HG03558 (cell line): ENCODE measurements around the gene THTPA.

ENCODE experiments used
- ATAC-seq: cut with Tn5 transposase; IDR thresholded peaks from one replicate; pipeline ENCODE4 v1.9.1; 2021; ENCODE audit warnings: moderate number of reproducible peaks; ENCODE audit not compliant: unreplicated experiment; ENCODE audit errors: extremely low read depth

The THTPA gene

GRCh38 chr14:23566112-23566777, 10.2 kb downstream of the THTPA start:
- no peak for ATAC-seq

DNA sequence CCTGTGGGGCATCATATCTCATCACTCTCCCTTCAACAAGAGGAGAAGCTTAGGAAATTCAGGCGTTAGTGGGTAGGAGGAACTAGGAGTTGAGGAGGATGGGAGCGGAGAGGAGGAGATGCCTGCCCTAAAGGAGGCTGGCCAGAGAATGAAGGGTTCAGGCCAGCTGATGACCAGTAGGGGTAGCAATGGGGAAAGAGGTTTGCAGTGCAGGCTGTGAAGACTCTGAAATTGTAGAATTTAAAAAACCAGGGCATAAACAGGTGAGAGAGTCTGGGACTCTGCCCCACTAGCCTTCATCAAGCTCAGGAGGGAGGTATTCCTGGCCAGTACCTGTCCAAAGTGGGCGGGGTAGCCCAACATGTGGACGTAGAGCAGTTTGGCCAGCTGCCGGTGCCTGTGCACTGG, 10.7 kb downstream of the THTPA start:
- no peak for ATAC-seq

GRCh38 chr14:23567186-23568020, 11.3 kb downstream of the THTPA start, which contains the start of gene AP1G2:
AP1G2 (minus strand) TSS chr14:23567791; CDS start chr14:23567314, 477 bp downstream.
- peak; percentile 79 for ATAC-seq

- ATAC-seq, result no peak
Observed at GRCh38 chr14:23568021-23568599, 12.0 kb downstream of the THTPA start.

GRCh38 chr14:23568600-23569331, 12.7 kb downstream of the THTPA start:
- no peak for ATAC-seq

DNA sequence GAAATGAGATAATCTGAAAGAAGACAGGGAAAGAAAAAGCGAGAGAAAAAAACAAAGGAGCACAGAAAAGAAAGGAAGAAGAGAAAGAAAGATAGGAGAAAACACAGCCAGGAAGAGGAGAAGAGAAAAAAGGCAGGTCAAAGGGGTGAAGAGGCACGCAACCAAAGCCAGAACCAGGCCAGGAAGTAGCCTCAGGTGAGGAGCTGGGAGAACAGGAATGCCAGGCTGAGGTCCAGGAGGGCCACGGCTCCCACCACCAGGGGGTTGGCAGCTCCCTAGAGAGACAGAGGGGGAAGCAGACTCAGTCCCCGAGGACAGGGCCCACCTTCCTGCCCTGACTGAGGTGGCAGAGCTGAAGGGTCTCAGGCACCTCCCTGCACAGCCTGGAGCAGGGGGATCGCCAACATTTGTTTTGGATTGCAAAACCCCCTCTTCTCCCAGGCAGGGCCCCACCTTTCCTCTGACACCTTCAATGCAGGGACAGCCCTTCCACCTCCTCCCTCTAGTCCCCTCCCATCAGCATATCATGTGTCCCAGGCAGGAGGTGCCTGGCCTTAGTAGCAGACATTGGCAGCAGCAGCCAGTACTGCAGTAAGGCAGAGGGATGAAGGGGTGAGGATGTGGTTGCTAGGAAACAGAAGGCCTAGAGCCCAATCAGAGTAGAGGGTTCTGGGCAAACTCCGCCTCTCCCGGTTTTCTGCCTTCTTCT, 13.5 kb downstream of the THTPA start:
- ATAC-seq, result no peak

DNA sequence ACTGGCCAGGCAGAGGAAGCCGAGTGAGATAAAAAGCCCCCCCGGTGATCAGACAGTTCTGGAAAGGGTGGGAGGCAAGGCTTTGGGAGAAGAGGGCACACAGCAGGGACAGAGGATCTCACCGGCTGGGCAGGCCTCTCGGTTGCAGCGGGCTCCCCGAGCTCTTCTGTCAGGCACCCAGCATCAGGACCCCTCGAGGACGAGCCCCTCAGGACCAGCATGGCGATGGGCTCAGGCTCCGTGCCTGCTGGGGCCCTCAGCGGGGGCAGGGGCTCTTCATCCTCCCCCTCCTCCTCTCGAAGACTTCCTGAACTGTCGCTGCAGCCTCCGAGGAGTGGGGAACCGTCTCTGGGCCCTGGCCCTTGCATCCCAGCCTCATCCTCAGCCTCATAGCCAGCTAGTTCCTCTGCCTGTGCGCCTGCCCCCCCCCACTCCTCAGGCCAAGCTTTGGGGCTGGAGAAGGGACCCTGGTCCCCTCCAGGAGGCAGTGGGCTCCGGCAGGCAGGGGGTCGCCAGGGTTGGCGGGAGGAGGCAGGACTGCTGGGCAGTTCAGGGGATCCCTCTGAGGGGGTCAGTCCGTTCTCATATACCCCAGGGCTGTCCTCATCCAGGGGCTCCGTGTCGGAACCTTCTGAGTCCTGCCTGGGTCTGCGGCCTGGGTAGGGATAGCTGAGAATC, 14.9 kb downstream of the THTPA start:
- no peak for ATAC-seq

DNA sequence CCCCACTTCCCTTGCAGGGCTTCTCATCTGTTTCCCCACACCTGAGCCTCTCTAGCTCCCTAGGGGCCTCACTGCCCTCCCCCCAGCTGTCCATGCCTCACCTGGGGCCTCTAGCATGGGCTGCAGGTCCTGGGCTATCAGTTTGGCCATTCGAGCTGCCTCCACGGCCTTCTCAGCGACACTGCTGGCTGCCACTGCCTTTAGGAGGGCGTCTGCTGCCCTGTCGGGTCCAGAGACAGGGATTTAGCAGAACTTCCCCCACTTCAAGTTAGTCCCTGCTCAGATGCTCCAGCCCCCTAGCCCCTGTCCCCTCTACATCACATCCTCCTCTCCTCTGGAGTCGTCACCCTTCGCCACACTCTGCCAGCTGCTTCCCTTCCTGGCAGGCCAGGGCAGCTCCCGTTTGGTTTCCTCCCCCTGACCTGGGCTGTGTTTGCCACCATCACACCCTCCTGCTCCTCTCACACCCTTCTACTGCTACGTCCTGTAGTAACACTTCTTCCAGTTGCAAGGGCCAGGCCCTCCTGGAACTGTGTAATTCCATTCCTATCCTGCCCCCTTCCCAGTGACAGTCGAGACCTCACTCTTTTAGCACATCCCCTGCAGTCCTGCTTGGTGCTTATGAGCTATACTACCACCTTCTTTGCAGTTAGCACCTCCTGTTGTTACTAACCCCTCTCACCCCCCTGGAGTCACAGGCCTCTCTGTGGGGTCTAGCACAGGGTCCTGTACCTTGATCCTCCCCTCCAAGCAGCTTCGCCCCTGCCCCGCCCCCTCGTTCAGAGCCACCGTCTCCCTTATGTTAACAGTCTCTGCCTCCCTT, 15.8 kb downstream of the THTPA start:
- ATAC-seq, result no peak

GRCh38 chr14:23572524-23572828, 16.4 kb downstream of the THTPA start:
- no peak for ATAC-seq

DNA sequence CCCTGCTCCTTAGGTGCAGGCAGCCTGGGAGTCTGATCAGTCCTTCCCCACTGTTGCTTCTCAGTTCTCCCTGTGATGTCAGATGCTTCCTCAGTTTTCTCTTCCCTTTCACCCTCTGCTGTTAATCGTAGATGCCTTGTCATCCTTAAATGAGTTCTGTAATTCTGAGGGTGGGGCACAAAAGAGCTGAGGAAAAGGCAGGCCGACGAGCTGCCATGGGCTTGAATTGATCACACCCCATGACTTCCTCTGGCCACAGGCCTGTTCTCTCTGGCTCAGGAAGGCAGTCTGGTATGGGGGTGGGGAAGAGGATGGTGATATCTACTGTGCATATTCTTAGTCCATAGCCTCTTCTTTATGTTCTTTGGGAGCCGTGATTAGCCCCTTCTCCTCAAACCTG, 16.8 kb downstream of the THTPA start:
- ATAC-seq, result no peak

DNA sequence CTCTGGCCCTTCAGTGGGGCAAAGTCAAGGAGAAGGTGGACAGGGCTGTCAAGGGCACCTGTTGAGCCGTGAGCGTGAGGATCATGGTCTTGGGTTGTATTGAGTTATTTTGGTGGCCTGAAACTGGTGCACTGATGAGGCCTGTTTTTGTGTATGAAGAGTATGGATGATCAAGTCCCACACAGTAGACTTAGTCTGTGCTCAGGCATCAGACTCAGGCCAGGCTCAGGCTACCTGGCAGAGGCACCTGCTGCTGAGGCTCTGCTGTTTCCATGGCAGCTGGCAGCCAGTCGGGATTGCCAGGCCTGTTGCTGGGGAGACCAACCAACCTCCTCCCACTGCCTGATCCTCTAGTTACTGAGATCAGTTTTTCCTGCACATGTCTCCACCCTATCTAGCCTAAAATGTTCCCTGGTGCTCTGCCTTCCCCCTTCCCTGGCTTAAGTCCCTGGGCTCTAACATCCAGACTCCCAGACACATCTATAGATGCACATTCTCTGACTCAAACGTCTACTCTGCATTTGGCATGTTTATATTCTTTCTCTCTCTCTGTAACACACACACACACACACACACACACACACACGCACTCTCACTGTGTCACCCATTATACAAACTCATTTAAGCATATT, 17.4 kb downstream of the THTPA start:
- ATAC-seq, result no peak

DNA sequence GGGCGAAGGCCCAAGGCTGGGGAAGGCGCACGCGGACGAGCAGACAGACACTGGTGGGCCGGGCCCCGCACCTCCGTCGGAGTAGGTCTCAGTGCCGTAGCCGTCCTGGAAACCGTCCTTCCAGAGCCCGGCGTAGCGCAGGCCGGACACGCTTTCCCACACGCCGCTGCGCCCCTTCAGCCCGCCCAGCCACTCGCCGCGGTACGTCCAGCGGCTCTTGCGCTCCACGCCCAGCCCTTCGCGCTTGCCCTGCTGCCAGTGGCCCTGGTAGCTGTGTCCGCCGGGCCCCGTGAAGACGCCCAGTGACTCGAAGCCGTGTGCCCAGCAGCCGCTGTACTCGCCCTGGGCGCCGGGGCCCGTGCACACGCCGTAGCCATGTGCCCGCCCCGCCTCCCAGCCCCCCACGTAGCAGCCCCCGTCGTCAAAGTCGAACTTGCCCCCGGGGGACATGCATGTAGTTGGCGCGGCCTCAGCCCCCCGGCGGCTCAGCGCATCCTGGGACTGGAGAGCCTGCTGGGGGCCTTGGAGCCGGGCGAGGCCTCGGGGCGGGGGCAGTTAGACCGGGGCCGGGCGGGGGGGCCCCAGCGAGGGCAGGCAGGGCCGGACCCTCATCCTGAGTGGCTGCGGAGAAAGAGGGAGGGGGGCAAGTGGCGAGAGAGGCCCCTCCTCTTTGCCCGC, 21.1 kb downstream of the THTPA start:
- no peak for ATAC-seq

DNA sequence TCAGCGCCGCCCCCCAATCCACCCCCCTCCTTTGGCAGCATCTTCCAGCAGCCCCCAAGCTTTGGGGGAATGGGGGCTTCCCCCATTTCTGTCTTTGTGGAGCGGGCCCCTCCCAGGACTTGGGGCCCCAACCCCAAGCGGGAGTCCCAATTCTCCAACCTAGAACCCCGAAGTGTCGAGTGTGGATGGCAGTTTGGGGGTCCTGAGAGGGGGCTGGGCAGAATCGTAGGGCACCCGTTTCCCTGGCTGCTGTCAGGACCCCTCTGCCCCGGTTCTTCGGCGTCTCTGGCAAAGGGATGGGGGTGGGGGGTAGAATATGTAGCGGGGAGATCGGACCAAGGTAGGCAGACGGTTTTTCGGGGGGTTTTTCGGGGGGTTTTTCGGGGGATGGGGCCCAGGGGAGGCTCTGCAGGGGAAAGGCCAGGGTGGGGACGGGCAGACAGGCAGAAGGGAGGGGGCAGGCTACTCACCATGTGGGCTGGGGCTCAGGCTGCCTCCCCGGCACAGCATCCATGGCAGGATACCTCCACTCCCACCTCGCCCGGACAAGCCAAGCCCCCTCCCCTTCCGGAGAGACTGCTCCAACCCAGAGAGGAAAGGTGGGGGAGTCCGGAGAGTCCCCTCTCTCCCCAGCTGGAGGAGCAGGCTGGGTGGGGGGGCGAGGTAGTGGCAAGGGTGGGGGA, 21.8 kb downstream of the THTPA start:
- no peak for ATAC-seq

- no peak for ATAC-seq
Observed at GRCh38 chr14:23578560-23579310, 22.7 kb downstream of the THTPA start, which contains the start of gene JPH4. JPH4 (minus strand) TSS chr14:23578790; CDS start chr14:23577453, 1,337 bp downstream.

DNA sequence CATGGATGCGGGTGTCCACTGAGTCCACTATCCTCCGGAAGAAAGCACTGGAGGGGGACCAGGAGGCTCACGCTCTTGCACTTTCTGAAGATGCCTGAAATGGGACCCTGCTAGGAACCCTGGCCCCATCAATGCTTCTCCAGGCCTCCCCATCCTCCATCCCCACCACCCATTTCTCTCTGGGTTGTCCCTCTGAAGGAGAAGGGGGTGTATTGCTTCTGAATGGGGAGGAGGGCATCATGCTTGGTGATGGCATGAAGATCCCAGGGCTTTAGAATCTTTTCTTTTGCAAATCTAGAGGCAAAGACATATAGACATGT, 23.2 kb downstream of the THTPA start:
- no peak for ATAC-seq

DNA sequence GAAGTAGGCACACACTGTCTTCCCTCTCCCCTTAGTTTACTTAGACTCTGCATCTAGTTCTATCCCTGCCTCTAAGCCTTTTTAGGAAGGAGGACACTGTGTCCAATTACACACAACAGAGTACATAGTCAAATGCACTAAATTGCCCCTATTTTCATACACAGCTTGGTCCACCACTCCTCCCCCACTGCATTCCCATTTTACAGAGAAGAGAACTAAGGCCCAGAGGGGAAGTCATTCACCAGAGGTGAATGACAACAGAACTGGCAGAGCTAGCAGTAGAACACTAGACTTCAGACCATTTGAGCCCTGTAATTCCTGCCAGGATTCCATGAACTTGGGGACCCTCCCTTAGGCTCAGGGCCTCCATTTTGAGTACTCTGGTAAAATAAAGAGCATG, 23.7 kb downstream of the THTPA start:
- no peak for ATAC-seq
